GM21515 (cell line): ENCODE data around the gene CFAP97D1.

Source experiments
- ATAC-seq: cut with Tn5 transposase; IDR thresholded peaks from one replicate; pipeline ENCODE4 v1.9.1; 2021; ENCODE audit not compliant: unreplicated experiment

CFAP97D1 gene

GRCh38 chr17:43823350-43824084, 43.3 kb downstream of the CFAP97D1 start:
- no peak for ATAC-seq

DNA sequence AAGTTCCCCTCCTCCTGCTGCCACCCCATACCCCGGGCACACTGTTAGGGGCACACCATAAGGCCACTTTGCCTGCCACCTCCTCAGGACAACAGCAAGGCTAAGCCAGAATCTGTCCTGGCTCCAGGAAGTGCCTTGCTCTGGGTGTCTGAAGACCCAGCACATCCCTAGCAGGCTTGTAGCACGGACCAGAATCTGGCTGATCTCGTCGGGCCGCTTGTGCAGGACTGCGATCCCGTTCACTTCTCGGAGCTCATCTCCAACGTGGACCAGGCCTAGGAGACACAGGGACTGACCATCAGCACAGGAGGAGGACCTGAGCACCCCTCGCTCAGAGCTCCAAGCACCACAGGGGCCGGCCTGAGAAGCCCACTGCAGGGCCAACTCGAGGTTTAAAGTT, 45.3 kb downstream of the CFAP97D1 start:
- no peak for ATAC-seq

DNA sequence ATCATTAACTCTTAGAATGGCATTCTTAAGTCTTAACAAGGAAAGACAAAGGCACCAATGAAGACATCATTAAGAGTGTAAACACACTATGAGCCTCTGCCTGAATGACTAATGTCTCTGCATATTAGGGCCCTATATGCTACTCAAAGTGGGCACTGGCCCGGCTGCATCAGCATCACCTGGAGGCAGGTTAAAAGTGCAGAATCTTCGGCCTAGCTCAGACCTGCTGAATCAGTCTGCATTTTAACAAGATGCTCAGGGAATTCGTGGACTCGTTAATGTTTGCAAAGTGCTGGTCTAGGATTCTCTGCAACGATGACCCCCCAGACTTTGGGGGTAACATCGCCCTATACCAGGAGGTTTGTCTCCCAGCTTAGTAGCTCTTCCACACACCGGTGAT, 46.0 kb downstream of the CFAP97D1 start:
- no peak for ATAC-seq

DNA sequence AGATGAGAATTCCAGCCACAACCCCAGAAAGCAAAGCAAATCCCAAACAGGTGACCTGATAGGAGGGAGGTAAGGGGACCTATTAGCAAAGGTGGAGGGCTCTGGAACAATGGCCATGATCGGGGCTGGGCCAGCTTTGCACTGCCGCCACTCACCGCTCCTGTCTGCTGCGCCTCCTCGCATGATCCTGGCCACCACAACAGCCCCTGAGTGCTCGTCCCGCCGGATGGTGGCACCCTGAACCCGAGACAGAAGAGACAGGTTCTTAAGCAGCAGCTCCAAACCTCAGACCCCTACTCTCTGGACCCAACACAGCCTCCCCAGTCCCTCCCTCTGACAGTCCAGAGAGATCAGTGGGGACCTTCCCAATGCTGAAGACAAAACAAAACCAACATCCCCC, 47.4 kb downstream of the CFAP97D1 start:
- ATAC-seq: no peak

DNA sequence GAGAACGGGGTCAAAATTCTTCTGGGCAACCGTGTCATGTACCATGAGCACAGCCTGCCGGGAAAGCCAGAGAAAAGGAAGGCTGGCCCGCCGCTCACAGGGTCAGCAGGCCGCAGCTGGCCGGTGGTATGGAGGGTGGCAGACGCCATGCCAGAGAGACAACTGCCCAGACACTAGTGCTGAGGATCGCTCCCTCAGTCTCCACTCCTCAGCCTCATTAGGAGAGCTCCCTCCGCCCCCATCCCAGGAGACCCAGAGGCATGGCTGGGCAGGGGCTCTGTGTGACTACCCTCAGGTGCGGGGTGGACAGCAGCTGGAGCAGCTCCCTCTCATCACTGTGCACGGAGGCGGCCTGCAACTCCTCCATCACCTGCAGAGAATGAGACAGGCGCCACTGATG, 49.5 kb downstream of the CFAP97D1 start:
- ATAC-seq: no peak

- no peak for ATAC-seq
These were observed 50.4 kb downstream of the CFAP97D1 start for GRCh38 chr17:43830510-43831140.

DNA sequence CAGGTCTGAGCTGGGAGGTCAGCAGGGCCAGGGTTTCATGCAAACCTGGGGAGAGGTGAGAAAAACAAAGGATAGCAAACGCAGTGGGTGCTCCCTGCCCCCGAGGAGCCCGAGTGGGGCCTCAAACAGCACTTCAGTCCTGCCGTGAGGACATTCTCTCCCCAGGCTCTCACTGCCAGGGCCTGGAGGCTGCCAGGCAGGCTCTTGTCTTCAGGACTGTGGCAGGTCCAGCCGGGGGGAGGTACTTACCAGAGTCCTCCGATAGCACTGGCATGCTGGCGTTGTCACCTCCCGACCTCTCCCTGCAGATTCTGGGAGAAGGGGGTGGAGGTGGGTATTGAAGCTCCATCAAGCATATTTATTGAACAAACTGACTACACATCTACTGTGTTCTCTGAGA, 51.4 kb downstream of the CFAP97D1 start:
- no peak for ATAC-seq

GRCh38 chr17:43832168-43832975, 52.1 kb downstream of the CFAP97D1 start:
- ATAC-seq: no peak

DNA sequence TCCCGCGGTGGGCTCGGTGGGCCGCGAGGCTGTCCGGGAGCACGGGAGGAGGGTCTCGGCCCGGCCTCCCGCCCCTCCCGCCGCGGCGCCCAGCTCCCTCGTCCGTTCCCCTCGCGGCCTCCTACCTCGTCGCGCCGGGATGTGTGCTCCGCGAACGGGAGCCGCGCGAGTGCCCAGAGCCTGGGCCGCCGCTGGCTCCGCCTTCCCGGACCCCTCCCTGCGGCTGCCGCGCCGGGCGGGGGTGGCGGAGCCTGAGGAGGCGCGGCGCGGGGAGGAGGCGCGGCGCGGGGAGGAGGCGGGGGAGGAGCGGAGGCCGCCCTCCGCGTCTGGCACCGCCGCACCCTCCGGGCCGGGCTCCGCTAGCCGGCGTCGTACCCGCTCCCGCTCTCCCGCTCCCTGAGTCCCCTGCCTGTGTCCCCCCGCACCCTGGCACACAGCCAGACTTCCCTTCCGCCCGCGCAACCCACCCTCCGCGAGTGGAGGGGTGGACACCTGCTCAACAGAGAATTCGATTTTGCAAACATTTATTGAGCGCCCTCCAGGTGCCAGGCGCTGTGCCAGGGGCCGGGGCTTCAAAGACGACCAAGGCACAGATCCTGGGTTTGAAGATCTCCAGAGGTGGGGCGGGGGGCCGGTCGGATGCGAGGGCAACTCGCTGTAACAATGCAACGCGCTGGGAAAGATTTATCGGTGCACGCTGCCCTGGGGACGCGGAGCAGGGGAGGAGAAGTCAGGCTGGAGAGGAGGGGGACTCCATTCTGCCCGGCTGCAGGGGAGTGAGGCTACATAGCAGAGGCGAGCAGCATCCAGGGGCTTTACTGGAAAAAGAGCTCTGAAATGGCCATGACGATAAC, 53.0 kb downstream of the CFAP97D1 start, which contains the start of gene MPP3:
Gene MPP3, minus strand, starts transcription at position 171 of the 854 bp plus-strand sequence. CDS start 1,240 bp downstream, outside the sequence.
- no peak for ATAC-seq

- no peak for ATAC-seq
These were observed 53.9 kb downstream of the CFAP97D1 start for GRCh38 chr17:43834106-43834505.
